ENCODE measurements around the gene MICB. TPM values are rescaled to one million over a fixed set of nuclear protein-coding genes. Genes with fewer than 3 reads are reported as not detected.

The MICB gene
- total RNA-seq, 6 donors from 2014 or later: 4.9 to 14.4 (median 11.3) TPM

DNA sequence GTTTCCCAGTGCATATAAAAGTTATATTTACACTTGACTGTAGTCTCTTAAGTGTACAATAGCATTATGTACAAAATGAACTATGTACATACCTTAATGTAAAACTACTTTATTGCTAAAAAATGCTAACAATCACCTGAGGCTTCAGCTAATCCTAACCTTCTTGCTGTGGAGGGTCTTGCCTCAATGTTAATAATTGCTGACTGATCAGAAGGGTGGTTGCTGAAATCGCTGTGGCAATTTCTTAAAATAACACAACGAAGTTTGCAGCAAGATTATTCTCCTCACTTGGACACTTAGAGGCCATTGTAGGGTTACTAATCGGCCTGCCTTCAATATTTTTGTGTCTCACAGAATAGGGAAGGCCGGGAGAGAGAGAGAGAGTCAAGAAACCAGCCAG is 24.7 kb upstream of the MICB start:
- Histone ChIP-seq H3K36me3 (no peaks in the 10 kb centered on the region), H3K4me3 (no peak overlapping the region), H3K27me3 (no peaks in the 10 kb centered on the region), H3K4me1 (peaks cover 2 to 23% (median 4%) of the 10 kb centered on the region in 4 donors), H3K9me3 (no peaks in the 10 kb centered on the region), H3K27ac (no peak overlapping the region)
- DNase-seq: no peak
- ATAC-seq (ENCODE audit: low FRiP score in 2 of 2): no peak
- TF ChIP-seq POLR2A (IDR thresholded peaks at IDR 0.05) (no peak), POLR2AphosphoS5 (IDR thresholded peaks at IDR 0.05) (no peak), EP300 (IDR thresholded peaks at IDR 0.05) (no peak)
- TF ChIP-seq, protein P1, sequence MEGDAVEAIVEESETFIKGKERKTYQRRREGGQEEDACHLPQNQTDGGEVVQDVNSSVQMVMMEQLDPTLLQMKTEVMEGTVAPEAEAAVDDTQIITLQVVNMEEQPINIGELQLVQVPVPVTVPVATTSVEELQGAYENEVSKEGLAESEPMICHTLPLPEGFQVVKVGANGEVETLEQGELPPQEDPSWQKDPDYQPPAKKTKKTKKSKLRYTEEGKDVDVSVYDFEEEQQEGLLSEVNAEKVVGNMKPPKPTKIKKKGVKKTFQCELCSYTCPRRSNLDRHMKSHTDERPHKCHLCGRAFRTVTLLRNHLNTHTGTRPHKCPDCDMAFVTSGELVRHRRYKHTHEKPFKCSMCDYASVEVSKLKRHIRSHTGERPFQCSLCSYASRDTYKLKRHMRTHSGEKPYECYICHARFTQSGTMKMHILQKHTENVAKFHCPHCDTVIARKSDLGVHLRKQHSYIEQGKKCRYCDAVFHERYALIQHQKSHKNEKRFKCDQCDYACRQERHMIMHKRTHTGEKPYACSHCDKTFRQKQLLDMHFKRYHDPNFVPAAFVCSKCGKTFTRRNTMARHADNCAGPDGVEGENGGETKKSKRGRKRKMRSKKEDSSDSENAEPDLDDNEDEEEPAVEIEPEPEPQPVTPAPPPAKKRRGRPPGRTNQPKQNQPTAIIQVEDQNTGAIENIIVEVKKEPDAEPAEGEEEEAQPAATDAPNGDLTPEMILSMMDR (IDR thresholded peaks at IDR 0.05): no peak
- WGBS, 2 donors: 69 to 81% methylated on average over 4 of the region's 4 CpGs

DNA sequence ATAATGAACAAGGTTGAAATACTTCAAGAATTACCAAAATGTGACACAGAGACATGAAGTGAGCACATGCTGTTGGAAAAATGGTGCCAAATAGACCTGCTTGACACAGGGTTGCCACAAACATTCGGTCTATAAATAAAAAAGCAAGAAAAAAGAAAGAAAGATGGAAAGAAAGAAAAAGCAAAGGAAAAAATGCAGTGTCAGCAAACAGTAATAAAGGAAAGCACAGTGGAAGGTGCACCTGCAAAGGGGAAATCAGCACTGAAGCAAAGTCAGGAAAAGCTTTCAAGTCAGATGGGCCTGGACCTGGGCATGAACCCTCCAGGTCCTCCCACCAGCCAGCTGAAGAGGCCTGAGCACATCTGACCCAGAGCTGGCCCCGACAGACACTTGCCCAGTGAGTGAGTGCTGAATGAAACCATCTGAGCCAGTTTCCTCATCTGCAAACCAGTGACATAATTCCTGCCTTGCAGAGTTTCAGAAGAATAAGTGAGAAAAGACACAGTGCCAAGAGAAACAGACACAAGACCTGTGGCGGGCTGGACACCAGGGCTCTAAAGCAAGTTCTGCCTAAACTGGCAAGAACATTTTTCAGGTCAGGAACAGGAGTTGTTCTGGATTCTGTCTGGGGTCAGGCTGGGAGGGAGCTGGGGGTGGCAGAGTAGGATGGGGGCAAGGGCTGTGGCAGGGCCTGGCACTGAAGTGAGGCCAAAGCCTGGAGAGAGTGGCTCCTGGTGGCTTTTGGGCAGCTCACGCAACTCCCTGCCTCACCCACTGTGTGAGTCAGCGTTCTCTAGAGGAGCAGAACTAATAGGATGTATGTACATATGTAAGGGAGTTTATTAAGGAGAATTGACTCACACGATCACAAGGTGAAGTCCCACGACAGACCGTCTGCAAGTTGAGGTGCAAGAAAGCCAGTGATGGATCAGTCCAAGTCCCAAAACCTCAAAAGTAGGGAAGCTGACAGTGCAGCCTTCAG is 23.9 kb upstream of the MICB start:
- Histone ChIP-seq H3K27ac (no peak overlapping the region), H3K4me1 (peaks cover 2 to 23% (median 4%) of the 10 kb centered on the region in 4 donors), H3K27me3 (no peaks in the 10 kb centered on the region), H3K9me3 (no peaks in the 10 kb centered on the region), H3K36me3 (no peaks in the 10 kb centered on the region), H3K4me3 (no peak overlapping the region)
- TF ChIP-seq EP300 (IDR thresholded peaks at IDR 0.05) (no peak), POLR2AphosphoS5 (IDR thresholded peaks at IDR 0.05) (no peak), POLR2A (IDR thresholded peaks at IDR 0.05) (no peak)
- TF ChIP-seq, protein P1 (IDR thresholded peaks at IDR 0.05): no peak
- WGBS, 2 donors: 75 to 80% methylated on average over 8 of the region's 8 CpGs
- ATAC-seq (ENCODE audit: low FRiP score in 2 of 2) (no peak), DNase-seq (no peak)

DNA sequence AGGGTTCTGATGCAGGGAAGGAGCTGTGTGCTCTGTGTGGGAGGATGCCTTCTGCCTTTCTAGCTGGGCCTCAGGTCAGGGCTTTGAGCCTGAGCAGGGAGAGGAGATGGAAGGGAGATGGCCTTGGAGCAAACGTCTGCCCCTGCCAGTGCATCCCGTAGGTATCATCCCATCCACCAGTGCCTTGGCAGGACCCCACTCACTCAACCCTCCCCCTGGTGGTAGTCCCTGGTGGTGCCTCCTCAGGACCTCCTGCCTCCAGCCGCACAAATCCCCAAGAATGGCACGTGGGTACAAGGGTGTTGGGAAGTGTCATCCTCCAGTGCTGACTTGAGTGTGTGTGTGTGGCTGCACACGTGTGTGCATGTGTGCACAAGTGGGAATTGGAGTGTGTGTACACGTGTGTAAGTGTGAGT is 23.1 kb upstream of the MICB start:
- TF ChIP-seq POLR2AphosphoS5 (IDR thresholded peaks at IDR 0.05): no peak
- TF ChIP-seq, protein P1 (IDR thresholded peaks at IDR 0.05): peak in 5 of 6 experiments; percentile 10 to 34 (median 17)
- Histone ChIP-seq H3K36me3 (no peaks in the 10 kb centered on the region), H3K27me3 (no peaks in the 10 kb centered on the region), H3K4me3 (no peak overlapping the region), H3K9me3 (no peaks in the 10 kb centered on the region), H3K27ac (no peak overlapping the region), H3K4me1 (peaks cover 2 to 15% (median 3%) of the 10 kb centered on the region in 4 donors)
- ATAC-seq (ENCODE audit: low FRiP score in 2 of 2) (no peak), DNase-seq (no peak)
- WGBS, 2 donors: 69 to 92% methylated on average over 6 of the region's 6 CpGs

GRCh38 chr6:31476515-31477139 is 21.3 kb upstream of the MICB start:
- no peaks in the 10 kb centered on the region for H3K9me3 ChIP-seq
- H3K27me3 ChIP-seq: no peaks in the 10 kb centered on the region
- H3K27ac ChIP-seq: no peak overlapping the region
- no peak overlapping the region for H3K4me3 ChIP-seq
- 79% methylated on average over 7 of the region's 7 CpGs for WGBS, 2 donors
- DNase-seq (no peak), ATAC-seq (ENCODE audit: low FRiP score in 2 of 2) (no peak)
- peaks cover 0 to 8% (median 0%) of the 10 kb centered on the region in 4 donors for H3K4me1 ChIP-seq
- TF ChIP-seq EP300 (IDR thresholded peaks at IDR 0.05): no peak
- TF ChIP-seq POLR2A (IDR thresholded peaks at IDR 0.05): no peak
- H3K36me3 ChIP-seq: no peaks in the 10 kb centered on the region

GRCh38 chr6:31477521-31477920 is 20.4 kb upstream of the MICB start:
- ATAC-seq (ENCODE audit: low FRiP score in 2 of 2) (no peak), DNase-seq (no peak)
- 96 to 100% methylated on average over 4 of the region's 4 CpGs for WGBS, 2 donors
- H3K4me3 ChIP-seq: no peak overlapping the region
- no peaks in the 10 kb centered on the region for H3K36me3 ChIP-seq
- no peaks in the 10 kb centered on the region for H3K27me3 ChIP-seq
- TF ChIP-seq POLR2A (IDR thresholded peaks at IDR 0.05) (no peak), POLR2AphosphoS5 (IDR thresholded peaks at IDR 0.05) (no peak), EP300 (IDR thresholded peaks at IDR 0.05) (no peak)
- TF ChIP-seq, protein P1 (IDR thresholded peaks at IDR 0.05): no peak
- no peaks in the 10 kb centered on the region for H3K9me3 ChIP-seq
- peaks cover 0 to 8% (median 0%) of the 10 kb centered on the region in 4 donors for H3K4me1 ChIP-seq
- no peak overlapping the region for H3K27ac ChIP-seq
